ENCODE data around the gene NME8.

The NME8 gene

GRCh38 chr7:37833107-37833817 is 15.1 kb upstream of the NME8 start:
- no peak overlapping the region for H3K4me3 ChIP-seq (ENCODE audit: low read length)
- DNase-seq (ENCODE audit: low read depth): peak; percentile 6
- TF ChIP-seq CTCF (conservative IDR thresholded peaks at IDR 0.05; ENCODE audit: low read depth, low read length): peak; percentile 63

- no peak overlapping the region for H3K4me3 ChIP-seq (ENCODE audit: low read length)
- no peak for TF ChIP-seq CTCF (conservative IDR thresholded peaks at IDR 0.05; ENCODE audit: low read depth, low read length)
- DNase-seq (ENCODE audit: low read depth): no peak
These were observed 14.6 kb upstream of the NME8 start for GRCh38 chr7:37833818-37834146.

- TF ChIP-seq CTCF (conservative IDR thresholded peaks at IDR 0.05; ENCODE audit: low read depth, low read length): peak; percentile 29
- DNase-seq (ENCODE audit: low read depth): no peak
- no peak overlapping the region for H3K4me3 ChIP-seq (ENCODE audit: low read length)
These were observed 5.1 kb downstream of the NME8 start for GRCh38 chr7:37853468-37853867.

- DNase-seq (ENCODE audit: low read depth): no peak
- H3K4me3 ChIP-seq (ENCODE audit: low read length): no peak overlapping the region
- TF ChIP-seq CTCF (conservative IDR thresholded peaks at IDR 0.05; ENCODE audit: low read depth, low read length): no peak
These were observed 33.7 kb downstream of the NME8 start for GRCh38 chr7:37882086-37882485.

- no peak for DNase-seq (ENCODE audit: low read depth)
- no peak overlapping the region for H3K4me3 ChIP-seq (ENCODE audit: low read length)
- TF ChIP-seq CTCF (conservative IDR thresholded peaks at IDR 0.05; ENCODE audit: low read depth, low read length): no peak
These were observed 45.0 kb downstream of the NME8 start for GRCh38 chr7:37893359-37893758.

GRCh38 chr7:37894671-37895070 is 46.3 kb downstream of the NME8 start:
- TF ChIP-seq CTCF (conservative IDR thresholded peaks at IDR 0.05; ENCODE audit: low read depth, low read length): no peak
- no peak overlapping the region for H3K4me3 ChIP-seq (ENCODE audit: low read length)
- DNase-seq (ENCODE audit: low read depth): no peak

GRCh38 chr7:37899712-37900247 is 51.4 kb downstream of the NME8 start:
- no peak overlapping the region for H3K4me3 ChIP-seq (ENCODE audit: low read length)
- no peak for DNase-seq (ENCODE audit: low read depth)
- TF ChIP-seq CTCF (conservative IDR thresholded peaks at IDR 0.05; ENCODE audit: low read depth, low read length): no peak
